SKM-1 (cell line): Measurements from ENCODE around the gene ERMAP.
"Not testable (repeated sequence)": the region's sequence is repeated elsewhere in the genome, so short reads cannot be mapped to it uniquely, and the experiment has no call there.

Source experiments
- DNase-seq: peaks from one replicate; lab custom pipeline; 2025; ENCODE audit not compliant: unreplicated experiment; lab: John Stamatoyannopoulos, UW

ERMAP gene

DNA sequence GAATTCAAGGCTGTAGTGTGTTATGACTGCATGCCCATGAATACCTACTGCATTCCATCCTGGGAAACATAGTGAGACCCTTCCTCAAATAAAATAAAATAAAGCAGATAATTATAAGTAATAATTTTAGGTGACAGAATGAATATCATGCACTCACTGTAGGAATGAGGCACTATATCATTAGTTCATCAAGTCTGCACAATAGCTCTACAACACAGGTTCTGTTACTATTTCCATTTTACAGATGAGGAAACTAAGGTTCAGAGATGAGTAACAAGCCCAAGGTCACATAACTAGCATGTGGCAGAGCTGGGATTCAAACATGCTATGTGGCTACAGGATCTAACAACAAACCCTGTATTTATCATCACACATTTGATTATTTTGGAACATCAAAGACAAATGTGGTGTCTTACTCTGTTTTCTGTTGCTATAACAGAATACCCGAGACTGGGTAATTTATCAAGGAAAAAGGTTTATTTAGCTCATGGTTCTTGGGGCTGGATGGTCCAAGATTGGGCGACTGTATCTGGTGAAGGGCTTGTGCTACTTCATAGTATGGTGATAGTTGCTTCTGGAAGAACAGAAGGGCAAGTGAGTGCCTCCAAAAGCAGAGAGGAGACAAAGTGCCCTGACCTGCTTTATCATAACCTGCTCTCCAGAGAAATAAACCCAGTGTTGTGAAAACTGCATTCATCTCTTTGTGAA lies 24.7 kb downstream of the ERMAP start:
- DNase-seq: no peak

GRCh38 chr1:42844592-42845140 lies 27.7 kb downstream of the ERMAP start:
- no peak for DNase-seq

DNA sequence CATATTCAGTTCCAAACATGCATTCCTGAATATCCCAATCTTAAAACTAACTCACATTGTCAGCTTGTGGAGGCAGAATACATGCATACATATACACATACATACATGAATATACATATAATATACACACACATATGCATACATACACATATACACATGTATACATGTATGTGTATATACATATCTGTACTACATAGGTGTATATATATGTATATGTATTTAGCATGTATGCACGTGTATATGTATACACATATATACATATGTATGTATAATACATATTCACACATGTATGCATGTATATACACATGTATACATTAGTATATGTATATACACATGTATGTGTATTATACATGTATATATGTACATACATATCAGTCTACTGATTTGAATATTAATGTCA lies 28.3 kb downstream of the ERMAP start:
- DNase-seq: no peak

- no peak for DNase-seq
Observed at GRCh38 chr1:42845866-42846256, 28.9 kb downstream of the ERMAP start.

GRCh38 chr1:42846257-42847110 lies 29.6 kb downstream of the ERMAP start, which contains the start of gene ZNF691:
Gene ZNF691, plus strand, starts transcription at chr1:42846613. Its CDS starts 3,046 bp downstream, at chr1:42849659.
- DNase-seq: peak; percentile 95

DNA sequence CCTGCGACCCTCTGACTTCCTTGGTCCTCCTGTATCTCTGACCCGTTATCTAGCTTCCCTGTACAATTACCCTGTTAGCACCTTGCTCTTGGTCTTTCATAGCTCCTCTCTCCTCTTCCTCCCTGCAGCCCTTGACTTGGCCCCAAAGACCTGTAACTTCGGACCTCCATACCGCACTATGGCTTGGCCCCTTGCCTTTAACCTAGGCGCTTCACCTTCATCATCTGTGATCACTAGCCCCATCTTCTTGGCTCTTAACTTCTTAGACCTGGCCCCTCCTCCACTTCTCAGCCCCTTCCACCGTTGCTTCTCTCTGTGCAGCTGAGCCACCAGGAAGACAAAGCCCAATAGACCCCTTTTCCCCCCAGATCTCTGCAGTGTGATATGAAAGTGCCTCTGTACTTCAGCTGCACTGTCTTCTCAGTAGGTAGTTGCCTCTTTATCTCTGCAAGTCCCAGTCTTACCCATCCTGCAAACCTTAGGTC lies 30.2 kb downstream of the ERMAP start:
- no peak for DNase-seq

- DNase-seq: no peak
Observed at GRCh38 chr1:42847721-42848460, 31.0 kb downstream of the ERMAP start.

DNA sequence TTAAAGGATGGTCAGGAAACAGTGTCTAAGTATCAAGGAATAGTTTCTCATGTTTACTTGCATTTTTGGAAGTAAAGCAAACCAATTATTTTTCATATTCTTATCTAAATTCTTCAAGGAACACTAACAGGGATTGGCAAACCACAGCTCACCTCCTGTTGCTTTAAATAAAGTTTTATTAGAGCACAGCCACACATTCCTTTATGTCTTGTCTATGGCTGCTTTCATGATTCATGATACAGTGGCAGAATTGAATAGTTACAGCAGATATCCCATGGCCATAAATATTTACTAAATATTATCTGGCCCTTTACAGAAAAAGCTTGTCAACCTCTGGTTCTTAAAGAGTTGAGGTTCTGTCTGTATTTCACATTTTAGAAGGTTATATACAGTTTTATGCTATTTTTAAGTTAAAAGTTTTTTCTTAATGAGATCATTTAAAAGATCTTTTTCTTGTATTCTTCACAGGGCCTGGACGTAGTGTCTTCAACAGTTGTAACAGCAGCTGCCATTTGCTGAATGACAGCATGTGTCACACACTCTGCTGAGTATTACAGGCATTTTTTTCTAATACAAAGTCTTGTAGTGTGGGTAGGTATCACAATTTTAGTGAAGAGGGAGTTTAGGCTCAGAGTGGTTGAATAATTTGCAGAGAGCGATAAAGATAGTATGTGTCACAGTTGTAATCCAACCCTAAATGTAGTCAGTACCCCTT lies 32.1 kb downstream of the ERMAP start:
- no peak for DNase-seq

DNA sequence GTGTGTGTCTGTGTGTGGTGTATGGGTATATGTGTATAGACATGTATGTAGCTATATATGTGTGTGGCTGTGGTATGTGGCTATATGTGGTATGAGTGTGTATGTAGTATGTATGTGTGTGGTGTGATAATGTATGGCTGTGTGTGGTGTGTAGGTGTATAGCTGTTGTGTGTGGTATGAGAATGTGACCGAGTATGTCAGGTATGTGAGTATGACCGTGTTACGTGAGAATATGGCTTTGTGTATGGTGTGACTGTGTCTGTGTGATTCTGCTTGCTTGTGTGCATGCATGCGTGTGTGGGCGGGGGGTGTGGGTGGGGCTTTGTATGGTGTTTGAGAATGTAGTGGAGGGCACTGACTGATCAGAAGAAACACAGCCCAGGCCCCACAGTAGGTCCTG lies 33.0 kb downstream of the ERMAP start:
- DNase-seq: no peak

GRCh38 chr1:42851420-42851819 lies 34.5 kb downstream of the ERMAP start:
- DNase-seq: no peak

DNA sequence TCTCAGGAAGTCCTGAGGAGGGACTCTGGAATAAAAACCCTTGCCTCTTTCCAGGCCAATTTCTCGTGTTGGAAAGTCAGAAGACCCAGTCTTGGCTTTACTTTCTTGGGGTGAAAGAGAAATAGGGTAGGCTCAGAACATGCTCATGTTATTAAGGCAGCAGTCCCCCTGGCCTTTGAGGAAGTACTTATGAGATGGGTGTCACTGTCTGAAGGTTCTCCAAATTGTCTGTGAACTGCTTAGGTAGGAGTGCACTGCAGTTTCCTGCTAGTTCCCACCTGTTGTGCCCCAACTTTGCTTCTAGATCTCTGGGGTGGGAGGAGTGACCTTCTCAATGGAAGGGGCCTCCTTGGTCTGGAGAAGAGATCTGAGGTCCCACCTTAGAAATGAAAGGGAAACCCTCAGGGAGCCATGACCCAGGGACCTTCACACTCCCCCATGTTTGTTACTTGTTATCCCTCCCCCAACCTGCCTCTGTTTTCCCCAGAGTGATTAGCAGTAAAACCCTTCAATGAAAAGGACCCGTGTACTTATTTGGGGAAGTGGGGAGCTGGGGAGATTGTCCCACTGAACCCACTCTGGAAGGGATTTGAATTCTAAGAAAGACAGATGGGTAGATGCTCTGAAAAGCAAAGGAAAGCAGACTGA lies 35.2 kb downstream of the ERMAP start:
- DNase-seq: no peak

DNA sequence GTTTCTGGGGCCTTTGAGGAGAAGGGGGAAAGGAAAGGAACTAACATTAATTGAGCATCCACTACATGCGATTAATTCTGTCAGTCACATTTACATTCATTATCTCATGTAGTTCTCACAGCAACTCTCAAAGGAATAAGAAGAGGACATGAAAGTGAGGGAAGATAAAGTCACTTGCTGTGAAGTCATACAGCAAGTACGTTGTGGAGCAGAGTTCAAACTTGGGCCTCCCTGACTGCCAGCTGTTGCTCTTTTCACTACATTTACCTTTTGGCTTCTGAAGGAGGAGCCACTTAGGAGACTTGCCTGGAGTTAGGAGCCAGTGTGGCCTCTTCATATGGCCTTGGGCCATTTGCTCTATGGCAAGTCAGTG lies 35.7 kb downstream of the ERMAP start:
- no peak for DNase-seq

DNA sequence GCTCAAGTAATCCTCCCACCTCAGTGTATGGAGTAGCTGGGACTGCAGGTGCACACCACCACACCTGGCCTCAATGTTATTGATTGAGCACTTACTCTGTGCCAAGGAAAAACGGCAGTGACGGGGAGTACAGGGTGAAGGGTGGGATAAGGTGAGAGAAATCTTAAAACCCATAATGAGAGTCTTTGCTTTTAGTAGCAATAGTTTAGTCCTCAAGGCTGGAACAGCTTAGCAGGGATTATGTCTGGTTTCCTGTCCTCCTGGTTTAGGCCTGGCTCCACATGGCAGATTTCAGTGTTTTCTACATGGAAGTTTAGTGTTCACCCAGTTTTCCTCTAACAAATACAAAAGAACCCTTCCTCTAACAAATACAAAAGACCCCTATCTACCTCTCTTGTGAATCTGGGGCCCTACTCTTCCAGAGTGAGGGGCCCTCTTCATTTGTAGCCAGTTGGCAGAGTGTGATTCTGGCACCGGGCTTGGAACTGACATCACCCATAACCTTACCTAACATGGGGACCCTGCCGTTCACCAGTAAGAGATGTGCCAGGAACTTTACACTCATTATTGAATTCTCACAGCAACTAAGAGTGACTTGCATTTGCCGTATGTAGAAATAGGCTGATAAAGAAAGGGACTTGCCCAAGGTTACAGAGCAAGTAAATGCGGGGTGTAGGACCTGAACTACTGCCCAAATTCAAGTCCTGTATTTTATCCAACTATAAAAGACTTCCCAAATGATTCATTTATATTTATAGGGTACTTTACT lies 36.4 kb downstream of the ERMAP start:
- no peak for DNase-seq

- not testable (repeated sequence) for DNase-seq
Observed at GRCh38 chr1:42856554-42856953, 39.6 kb downstream of the ERMAP start.

DNA sequence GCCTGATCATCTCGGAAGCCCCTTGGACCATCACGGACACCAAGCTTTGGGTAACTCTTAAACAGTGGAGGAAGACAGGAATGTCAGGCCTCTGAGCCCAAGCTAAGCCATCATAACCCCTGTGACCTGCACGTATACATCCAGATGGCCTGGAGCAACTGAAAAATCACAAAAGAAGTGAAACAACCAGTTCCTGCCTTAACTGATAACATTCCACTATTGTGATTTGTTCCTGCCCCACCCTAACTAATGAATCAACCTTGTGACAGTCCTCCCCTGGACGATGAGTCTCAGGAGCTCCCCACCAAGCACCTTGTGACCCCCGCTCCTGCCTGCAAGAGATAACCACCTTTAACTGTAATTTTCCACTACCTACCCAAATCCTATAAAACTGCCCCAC lies 42.4 kb downstream of the ERMAP start:
- DNase-seq: not testable (repeated sequence)

DNA sequence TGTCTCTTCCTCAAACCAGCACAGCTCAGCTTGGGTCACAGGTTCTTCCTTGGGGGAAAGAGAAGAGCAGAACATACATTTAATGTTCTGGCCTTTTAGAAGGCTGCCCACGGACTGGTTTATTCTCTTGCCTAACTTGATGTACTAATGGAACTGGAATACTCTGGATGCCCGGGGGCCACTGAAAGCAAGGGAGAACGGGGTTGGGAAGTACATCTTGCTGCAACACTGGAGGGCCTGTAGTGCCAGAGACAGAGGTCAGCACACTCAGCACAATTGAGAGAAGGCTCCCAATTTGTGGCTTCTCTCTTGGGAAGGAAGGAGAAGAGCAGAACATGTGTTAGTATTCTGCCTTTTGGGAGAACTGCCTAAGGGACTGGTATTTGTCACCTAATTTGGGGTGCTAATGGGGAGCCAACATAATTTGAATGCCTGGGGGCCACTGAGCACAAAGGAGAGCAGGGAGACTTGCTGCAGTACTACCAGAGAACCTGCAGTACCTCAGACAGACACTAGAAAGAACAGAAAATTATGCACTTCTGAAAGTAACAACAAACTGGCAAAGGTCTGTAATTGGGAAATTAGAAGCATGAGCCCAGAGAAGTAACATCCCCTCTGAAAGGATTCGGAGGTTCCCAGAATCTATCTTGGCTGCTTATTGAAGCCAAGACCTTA lies 43.6 kb downstream of the ERMAP start:
- no peak for DNase-seq

DNA sequence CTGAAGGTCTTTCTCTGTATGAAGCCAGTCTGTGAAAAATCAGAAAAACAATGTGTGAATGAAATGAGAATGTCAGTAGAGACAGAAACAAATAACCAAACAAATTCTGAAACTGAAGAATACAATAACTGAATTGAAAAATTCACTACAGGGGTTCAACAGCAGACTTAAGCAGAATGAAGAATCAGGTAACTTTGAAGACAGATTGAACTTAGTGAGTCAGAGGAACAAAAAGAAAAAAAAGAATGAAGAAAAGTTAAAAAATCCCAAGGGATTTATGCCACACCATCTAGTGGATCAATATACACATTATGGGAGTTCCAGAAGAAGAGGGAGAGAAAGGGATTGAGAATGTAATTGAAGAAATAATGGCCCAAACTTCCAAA lies 44.1 kb downstream of the ERMAP start:
- DNase-seq: no peak

DNA sequence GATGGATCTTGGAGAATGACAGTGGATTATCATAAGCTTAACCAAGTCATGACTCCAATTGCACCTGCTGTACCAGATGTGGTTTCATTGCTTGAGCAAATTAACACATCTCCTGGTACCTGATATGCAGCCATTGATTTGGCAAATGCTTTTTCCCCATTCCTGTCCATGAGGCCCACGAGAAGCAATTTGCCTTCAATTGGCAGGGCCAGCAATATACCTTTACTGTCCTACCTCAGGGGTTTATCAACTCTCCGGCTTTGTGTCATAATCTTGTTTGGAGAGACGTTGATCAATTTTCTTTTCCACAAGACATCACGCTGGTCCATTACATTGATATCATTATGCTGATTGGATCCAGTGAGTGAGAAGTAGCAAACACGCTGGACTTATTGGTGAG lies 49.6 kb downstream of the ERMAP start:
- DNase-seq: no peak

- DNase-seq: not testable (repeated sequence)
Observed at GRCh38 chr1:42868466-42868865, 51.5 kb downstream of the ERMAP start.
